ENCODE measurements around the gene GRB10. TPM values are rescaled to one million over a fixed set of nuclear protein-coding genes. Genes with fewer than 3 reads are reported as not detected.

Gene GRB10
- total and polyA plus RNA-seq, 2 of the 8 experiments (the other 6 are each of a cell fraction or from before 2014, with no cell fraction given) = 35.7 to 97.0 TPM

DNA sequence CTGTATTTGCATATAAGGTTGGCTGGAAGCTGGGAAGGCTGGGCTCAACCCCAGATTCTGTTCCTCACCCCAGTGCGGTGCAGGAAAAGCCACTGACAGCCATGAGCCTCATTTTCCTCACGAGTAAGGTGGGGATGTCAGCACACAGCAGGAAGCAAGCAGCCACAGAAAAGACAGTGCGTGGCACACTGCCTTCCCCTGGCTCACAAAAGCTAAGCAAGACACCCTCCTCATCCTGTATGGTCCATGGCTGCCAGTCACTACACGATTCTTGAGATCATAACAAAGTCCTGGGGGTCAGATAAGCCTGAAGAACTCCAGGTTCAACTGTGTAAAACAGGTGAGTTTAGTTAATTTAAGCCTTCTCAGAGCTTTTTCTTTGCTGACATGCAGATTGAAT lies 188.6 kb downstream of the GRB10 start:
- no peaks in the 10 kb centered on the region for H3K9me3 ChIP-seq (ENCODE audit: insufficient read depth in 2 of 2, low read depth in 1 of 2, low read length in 1 of 2)
- no peak overlapping the region for H3K4me3 ChIP-seq (ENCODE audit: extremely low read depth in 1 of 4, insufficient read depth in 2 of 4, low read depth in 3 of 4, low read length in 4 of 4)
- FAIRE-seq (no peak), DNase-seq (ENCODE audit: low read depth in 1 of 2, low spot score in 2 of 2) (no peak)
- H3K56ac ChIP-seq (replicated peaks; ENCODE audit: insufficient read length, low read depth, low read length) = no peak overlapping the region
- no peak overlapping the region for H2AFZ ChIP-seq (ENCODE audit: low read length)
- H2BK12ac ChIP-seq (ENCODE audit: low read depth, low read length) = no peak overlapping the region
- TF ChIP-seq SAP30 (IDR thresholded peaks at IDR 0.05; ENCODE audit: insufficient read depth, insufficient replicate concordance, low read length) (no peak), GTF2F1 (IDR thresholded peaks at IDR 0.05; ENCODE audit: borderline replicate concordance, low read depth, low read length) (no peak), KDM5A (IDR thresholded peaks at IDR 0.05; ENCODE audit: low read length) (no peak), RXRA (IDR thresholded peaks at IDR 0.05; ENCODE audit: insufficient read depth, low read depth, low read length) (no peak), YY1 (IDR thresholded peaks at IDR 0.05; ENCODE audit: low read depth, low read length) (no peak)
- H3K18ac ChIP-seq (ENCODE audit: extremely low read depth, low read length) = no peak overlapping the region
- no peaks in the 10 kb centered on the region; the same call in 1 of the 2 replicates for H3K79me1 ChIP-seq (ENCODE audit: low read depth, low read length)
- no peak overlapping the region for H2BK5ac ChIP-seq (ENCODE audit: low read depth, low read length)
- H3K14ac ChIP-seq (ENCODE audit: insufficient read length) = no peak overlapping the region
- no peak overlapping the region for H2BK120ac ChIP-seq (replicated peaks; ENCODE audit: low read depth, low read length)
- no peak overlapping the region for H2AK5ac ChIP-seq (ENCODE audit: low read depth, low read length)
- no peak overlapping the region for H3K27ac ChIP-seq (ENCODE audit: low read depth, low read length)
- 97% methylated on average over 4 of the region's 4 CpGs; no CpG with 5 or more reads in 1 of the 2 experiments for WGBS, 2 experiments (ENCODE audit: extremely low coverage in 1 of 2, insufficient coverage in 1 of 2, insufficient read length in 1 of 2, insufficient replicate concordance in 2 of 2, low coverage in 1 of 2, low lambda C conversion rate in 2 of 2, missing lambda C conversion rate in 1 of 2)
- POLR2A ChIA-PET (ENCODE audit: partially characterized antibody) = no interaction called here
- H2BK20ac ChIP-seq (ENCODE audit: low read length) = no peak overlapping the region
- H3K9ac ChIP-seq (replicated peaks in 1 of 4; ENCODE audit: extremely low read depth in 1 of 4, low read depth in 3 of 4, low read length in 3 of 4) = no peak overlapping the region
- no peak overlapping the region for H3K4me2 ChIP-seq (ENCODE audit: insufficient read depth in 1 of 2, low read depth in 2 of 2, low read length in 2 of 2)
- H4K5ac ChIP-seq (ENCODE audit: insufficient read length, low read depth, low read length) = no peak overlapping the region
- no peaks in the 10 kb centered on the region for H3K79me2 ChIP-seq (ENCODE audit: control insufficient read depth in 1 of 2, insufficient read depth in 2 of 2, low read length in 2 of 2)
- H3K23me2 ChIP-seq (ENCODE audit: low read depth, low read length) = no peaks in the 10 kb centered on the region
- CTCF ChIA-PET (ENCODE audit: partially characterized antibody) = interaction anchor here (0.9 to 3.9 kb wide), 16 partner anchors 9 to 411 kb away, joined by 3 to 21 read pairs (median 3); no protein-coding TSS in a partner anchor
- H3K23ac ChIP-seq (ENCODE audit: insufficient read length) = no peak overlapping the region
- H3K27me3 ChIP-seq (replicated peaks in 1 of 4; ENCODE audit: control insufficient read depth in 3 of 4, extremely low read depth in 1 of 4, insufficient read depth in 3 of 4, low read length in 3 of 4) = no peaks in the 10 kb centered on the region
- no peak overlapping the region for H3K4ac ChIP-seq (replicated peaks; ENCODE audit: insufficient read length, low read depth, low read length)
- H4K8ac ChIP-seq (ENCODE audit: extremely low read depth, insufficient read depth, low read length) = no peak overlapping the region
- no peak overlapping the region for H4K91ac ChIP-seq (replicated peaks; ENCODE audit: insufficient read length, low read length)
- H3K4me1 ChIP-seq (replicated peaks in 1 of 4; ENCODE audit: control insufficient read depth in 3 of 4, insufficient read depth in 4 of 4, low read length in 3 of 4) = no peaks in the 10 kb centered on the region; a peak in 1 of 7 replicates
- peaks cover 3 to 17% (median 12%) of the 10 kb centered on the region in 4 experiments; a peak in 7 of 8 replicates for H3K36me3 ChIP-seq (ENCODE audit: control insufficient read depth in 2 of 4, insufficient read depth in 4 of 4, low read length in 3 of 4)
- peaks cover 0 to 2% of the 10 kb centered on the region in 2 experiments for H4K20me1 ChIP-seq (replicated peaks in 1 of 2; ENCODE audit: control insufficient read depth in 1 of 2, insufficient read depth in 2 of 2, low read length in 2 of 2)
- H2BK15ac ChIP-seq (ENCODE audit: low read length) = no peak overlapping the region

Data from H1 (cell line).